HG02884 (cell line): Measurements from ENCODE around the gene S100A11.
"Not testable (repeated sequence)": the region's sequence is repeated elsewhere in the genome, so short reads cannot be mapped to it uniquely, and the experiment has no call there.

Experiments used
- ATAC-seq: cut with Tn5 transposase; IDR thresholded peaks from one replicate; pipeline ENCODE4 v1.9.1; 2021; ENCODE audit warnings: mild to moderate bottlenecking, moderate library complexity; ENCODE audit not compliant: unreplicated experiment

S100A11 gene

GRCh38 chr1:152036267-152037216 is at the start of gene S100A11:
Gene S100A11, minus strand, starts transcription at chr1:152037004. Its CDS starts 89 bp downstream, at chr1:152036915.
- no peak for ATAC-seq

- no peak for ATAC-seq
Measured at GRCh38 chr1:152084853-152085252, 48.0 kb upstream of the S100A11 start.

GRCh38 chr1:152081026-152081425 is 44.2 kb upstream of the S100A11 start:
- ATAC-seq = not testable (repeated sequence)

- not testable (repeated sequence) for ATAC-seq
Measured at GRCh38 chr1:152080494-152080893, 43.7 kb upstream of the S100A11 start.

DNA sequence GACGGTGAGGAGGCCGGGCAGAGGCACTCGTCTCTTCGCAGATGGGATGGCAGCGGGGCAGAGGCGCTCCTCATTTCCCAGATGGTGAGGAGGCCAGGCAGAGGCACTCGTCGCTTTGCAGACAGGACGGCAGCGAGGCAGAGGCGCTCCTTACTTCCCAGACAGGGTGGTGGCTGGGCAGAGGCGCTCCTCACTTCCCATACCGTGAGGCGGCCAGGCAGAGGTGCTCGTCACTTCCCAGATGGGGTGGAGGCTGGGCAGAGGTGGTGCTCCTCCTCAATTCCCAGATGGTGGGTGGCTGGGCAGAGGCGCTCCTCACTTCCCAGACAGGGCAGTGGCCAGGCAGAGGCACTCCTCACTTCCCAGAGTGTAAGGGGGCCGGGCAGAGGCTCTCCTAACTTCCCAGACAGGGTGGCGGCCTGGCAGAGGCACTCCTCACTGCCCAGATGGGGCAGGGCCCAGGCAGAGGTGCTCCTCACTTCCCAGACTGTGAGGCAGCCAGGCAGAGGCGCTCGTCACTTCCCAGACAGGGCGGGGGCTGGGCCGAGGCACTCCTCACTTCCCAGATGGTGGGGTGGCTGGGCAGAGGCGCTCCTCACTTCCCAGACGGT is 42.1 kb upstream of the S100A11 start:
- no peak for ATAC-seq

DNA sequence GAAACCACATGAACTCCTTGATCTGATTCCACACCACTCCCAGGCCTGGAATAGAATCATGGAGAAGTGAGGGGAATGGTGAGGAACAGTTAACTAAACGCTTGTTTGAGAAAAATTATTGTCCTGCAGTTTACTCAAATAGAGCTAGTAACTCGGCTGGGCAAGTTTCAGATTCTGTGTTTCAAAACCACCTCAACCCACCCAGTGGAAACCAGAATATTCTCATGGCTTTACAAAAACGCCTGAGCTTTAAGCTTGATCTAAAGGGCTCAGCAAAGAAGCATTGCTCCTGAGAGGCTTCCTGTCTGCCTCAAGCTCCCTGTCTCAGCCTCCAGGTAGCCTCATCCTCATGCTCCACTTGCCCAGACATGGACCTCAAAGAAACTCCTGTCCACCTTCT is 35.5 kb upstream of the S100A11 start:
- no peak for ATAC-seq

- no peak for ATAC-seq
Measured at GRCh38 chr1:152071123-152071522, 34.3 kb upstream of the S100A11 start.

DNA sequence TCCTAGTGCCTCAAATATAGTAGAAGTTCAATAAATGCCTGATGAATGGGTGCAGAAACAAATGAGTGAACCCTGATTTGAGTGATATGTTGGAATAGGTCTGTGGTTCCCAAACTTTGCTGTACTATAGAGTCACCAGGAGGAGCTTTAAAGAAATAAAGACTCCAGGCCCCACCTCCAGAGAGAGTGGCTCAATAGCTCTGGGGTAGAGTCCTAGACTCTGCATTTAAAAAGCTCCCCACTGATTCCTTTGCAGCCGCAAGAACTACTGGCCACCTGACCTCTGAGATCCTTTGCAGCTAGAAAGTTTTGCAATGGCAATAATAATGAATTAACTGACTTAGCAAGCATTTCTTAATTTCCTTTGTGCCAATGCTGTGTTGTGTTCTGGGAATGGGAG is 31.1 kb upstream of the S100A11 start:
- no peak for ATAC-seq

- no peak for ATAC-seq
Measured at GRCh38 chr1:152067150-152067549, 30.3 kb upstream of the S100A11 start.

- no peak for ATAC-seq
Measured at GRCh38 chr1:152061952-152062351, 25.1 kb upstream of the S100A11 start.

DNA sequence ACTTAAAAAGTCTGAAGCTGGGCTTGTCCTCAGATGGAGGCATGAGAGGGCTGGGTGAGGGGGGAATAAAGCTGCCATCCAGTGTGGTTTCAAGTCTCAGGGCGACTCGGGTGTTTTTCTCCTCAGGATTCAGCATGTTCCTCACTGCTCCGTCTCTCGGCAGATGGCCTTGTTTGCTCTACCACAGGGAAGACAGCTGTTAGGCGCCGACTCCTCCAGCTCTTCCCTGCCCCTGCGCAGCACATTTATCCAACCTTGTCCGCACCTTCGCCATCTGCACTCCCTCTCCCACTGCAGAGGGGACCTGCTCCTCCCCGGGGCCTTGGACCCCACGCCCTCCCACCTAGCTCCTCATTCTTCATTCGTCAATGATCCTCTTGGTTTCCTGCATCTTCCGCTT is 16.6 kb upstream of the S100A11 start:
- no peak for ATAC-seq

DNA sequence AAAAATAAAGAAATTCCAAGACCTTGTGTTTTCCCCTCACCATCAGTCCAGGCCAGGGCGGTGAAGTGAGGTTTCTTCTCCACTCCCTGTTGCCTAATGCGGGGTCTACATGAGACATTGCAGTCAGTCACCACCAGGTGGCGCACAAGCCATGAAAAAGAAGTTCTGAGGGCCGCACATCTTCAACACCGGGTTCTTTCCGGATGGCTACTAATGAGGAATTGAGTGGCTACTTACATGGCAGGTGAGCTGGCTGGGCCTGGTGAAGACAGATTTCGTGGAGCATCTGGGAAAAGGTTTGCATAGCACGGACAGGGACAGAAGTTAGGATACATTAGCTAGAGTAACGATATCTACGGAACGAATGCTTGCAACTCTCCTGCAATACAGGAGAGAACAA is 15.8 kb upstream of the S100A11 start:
- no peak for ATAC-seq

- ATAC-seq = no peak
Measured at GRCh38 chr1:152050886-152051675, 14.3 kb upstream of the S100A11 start.

DNA sequence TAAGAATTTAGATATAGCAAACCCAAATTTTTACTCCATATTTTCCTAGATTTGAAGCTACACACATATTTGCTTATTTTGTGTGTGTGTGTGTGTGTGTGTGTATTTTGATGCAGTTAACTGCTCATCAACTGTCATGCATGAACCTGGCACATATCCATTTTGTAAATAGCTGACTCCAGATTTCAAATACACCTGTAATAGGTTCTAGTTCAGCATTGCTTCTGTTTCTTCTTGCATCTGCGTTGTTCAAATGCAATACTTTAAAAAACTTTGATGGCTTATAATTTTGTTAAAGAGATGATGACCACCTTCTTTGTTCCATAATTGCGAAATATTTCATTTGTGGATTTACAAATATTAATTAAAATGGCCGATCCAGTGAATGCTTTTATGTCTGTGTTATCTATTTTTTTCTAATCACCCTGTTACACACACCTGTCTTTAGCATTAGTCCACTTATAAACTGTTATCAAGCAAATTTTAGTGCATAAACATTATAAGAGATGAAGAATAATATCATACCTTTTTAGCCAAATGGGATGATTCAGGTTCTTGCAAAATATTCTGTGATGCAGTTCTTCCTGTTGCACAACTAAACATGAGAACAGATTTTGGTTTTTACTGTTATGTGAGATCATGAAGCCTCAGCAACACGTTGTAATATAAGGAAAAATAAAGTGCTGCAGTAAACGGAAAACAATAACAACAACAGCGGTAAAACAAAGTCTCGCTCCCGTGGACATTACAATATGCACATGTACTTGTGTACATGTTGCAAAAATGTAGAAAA is 12.7 kb upstream of the S100A11 start:
- no peak for ATAC-seq

DNA sequence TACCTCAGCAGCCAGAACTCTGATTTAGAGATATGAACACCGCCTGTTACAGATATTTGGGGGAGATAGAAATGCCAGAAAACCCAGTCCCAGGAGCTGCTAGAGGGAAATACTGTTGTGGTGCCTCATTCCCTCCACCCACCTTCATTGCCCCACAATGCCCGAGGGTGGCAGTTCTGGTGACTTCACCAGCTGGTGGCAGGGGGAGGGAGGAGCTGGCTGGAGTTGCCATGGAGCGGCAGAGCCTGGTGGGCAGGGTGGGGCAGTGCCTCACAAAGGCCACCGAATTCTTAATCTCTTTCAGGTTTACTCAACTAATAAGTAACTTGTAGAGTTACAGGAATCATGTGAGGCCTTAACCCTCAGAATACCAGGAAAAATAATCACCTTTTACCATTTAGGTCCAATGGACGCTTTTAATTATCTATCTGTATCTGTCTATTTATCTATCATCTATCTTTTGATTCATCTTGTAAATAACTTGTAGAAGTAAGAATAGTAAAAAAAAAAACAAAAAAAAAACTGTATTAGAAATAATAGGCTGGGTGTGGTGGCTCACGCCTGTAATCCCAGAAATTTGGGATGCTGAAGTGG is 11.7 kb upstream of the S100A11 start:
- ATAC-seq = no peak

GRCh38 chr1:152047730-152048415 is 11.1 kb upstream of the S100A11 start:
- peak; percentile 95 for ATAC-seq

GRCh38 chr1:152047413-152047729 is 10.6 kb upstream of the S100A11 start:
- ATAC-seq = no peak

DNA sequence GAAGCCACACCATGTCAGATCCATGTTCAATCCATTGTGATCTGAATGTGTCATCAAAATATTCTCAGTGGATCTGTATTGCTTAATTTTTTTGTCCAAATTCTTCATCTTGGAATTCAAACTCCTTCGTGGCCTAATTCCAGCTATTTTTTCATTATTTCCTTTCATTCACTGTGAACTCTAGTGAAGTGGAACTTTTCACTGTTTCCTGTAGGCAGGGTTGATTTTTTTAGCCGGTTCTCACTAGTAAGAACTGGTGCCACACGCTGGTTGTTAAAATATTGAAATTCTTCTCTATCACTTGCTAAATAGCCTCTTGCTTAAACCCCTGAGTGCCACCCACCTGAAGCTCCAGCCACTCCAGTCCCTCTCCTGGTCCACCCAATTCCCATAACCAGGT is 7.6 kb upstream of the S100A11 start:
- no peak for ATAC-seq

DNA sequence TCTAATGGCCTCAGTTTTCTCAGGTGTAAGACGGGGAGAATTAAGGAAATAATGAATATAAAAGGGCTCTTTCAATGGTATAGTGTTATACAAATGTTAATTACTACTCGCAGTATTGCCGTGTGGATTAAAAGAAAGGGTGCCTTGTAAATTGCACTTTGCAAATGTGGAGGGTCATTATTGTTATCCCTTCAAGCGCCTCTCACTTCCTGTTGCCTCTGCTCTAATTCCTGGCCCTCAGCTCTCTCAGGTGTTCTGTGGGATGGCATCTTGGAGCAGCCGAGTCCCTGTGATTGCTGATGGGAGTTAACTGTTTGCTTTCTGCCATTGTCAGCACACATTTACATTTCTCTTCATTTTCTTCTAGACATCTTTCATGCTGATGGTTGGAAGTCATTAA is 7.1 kb upstream of the S100A11 start:
- ATAC-seq = no peak

GRCh38 chr1:152042030-152042429 is 5.2 kb upstream of the S100A11 start:
- no peak for ATAC-seq
